Endodermal cell (in vitro differentiated cells): ENCODE measurements around the gene CCDC9. TPM values are rescaled to one million over a fixed set of nuclear protein-coding genes. Genes with fewer than 3 reads are reported as not detected.

ENCODE experiments used
- DNase-seq: peaks from one replicate; pipeline ENCODE4 v3.0.0-alpha.2; 2017
- H3K27ac ChIP-seq: 2 replicates; pipeline ENCODE4 v1.5.1; 2013; ENCODE audit warnings: mild to moderate bottlenecking, low read depth, low read length, moderate library complexity
- H3K27me3 ChIP-seq: 2 replicates; pipeline ENCODE4 v1.6.1; 2013; ENCODE audit warnings: mild to moderate bottlenecking, low read length, moderate library complexity; ENCODE audit not compliant: insufficient read depth, control insufficient read depth, poor library complexity, severe bottlenecking
- H3K36me3 ChIP-seq: 2 replicates; pipeline ENCODE4 v1.7.0; 2013; ENCODE audit warnings: mild to moderate bottlenecking, low read length, moderate library complexity; ENCODE audit not compliant: control insufficient read depth, insufficient read depth
- H3K4me1 ChIP-seq: one replicate; pipeline ENCODE4 v1.7.0; 2013; ENCODE audit warnings: low read length; ENCODE audit not compliant: control insufficient read depth, insufficient read depth
- H3K4me3 ChIP-seq: 2 replicates; pipeline ENCODE4 v1.5.1; 2013; ENCODE audit warnings: mild to moderate bottlenecking, low read length, moderate library complexity
- H3K9ac ChIP-seq: 2 replicates; pipeline ENCODE4 v1.6.1; 2013; ENCODE audit warnings: mild to moderate bottlenecking, low read length, moderate library complexity; ENCODE audit not compliant: poor library complexity, severe bottlenecking; ENCODE audit errors: extremely low read depth
- H3K9me3 ChIP-seq: 2 replicates; pipeline ENCODE4 v1.6.1; 2013; ENCODE audit warnings: mild to moderate bottlenecking, low read length, moderate library complexity; ENCODE audit not compliant: control insufficient read depth
- H3K27ac Mint-ChIP-seq: 2 replicates; pipeline ENCODE4 v1.8.0; 2020; ENCODE audit warnings: mixed read lengths
- H3K27me3 Mint-ChIP-seq: 2 replicates; pipeline ENCODE4 v1.8.0; 2021; ENCODE audit warnings: mild to moderate bottlenecking, mixed read lengths; ENCODE audit not compliant: insufficient read depth
- H3K36me3 Mint-ChIP-seq: 2 replicates; pipeline ENCODE4 v1.8.0; 2020; ENCODE audit warnings: low read depth, mixed read lengths
- H3K4me1 Mint-ChIP-seq: 2 replicates; pipeline ENCODE4 v1.8.0; 2020; ENCODE audit warnings: mixed read lengths
- H3K4me3 Mint-ChIP-seq: 2 replicates; pipeline ENCODE4 v1.8.0; 2020; ENCODE audit warnings: mild to moderate bottlenecking, moderate library complexity, mixed read lengths
- H3K9me3 Mint-ChIP-seq: 2 replicates; pipeline ENCODE4 v1.8.0; 2020; ENCODE audit warnings: mild to moderate bottlenecking, mixed read lengths
- CTCF ChIP-seq: fragments of 200-600 bp; sonication (generic); conservative IDR thresholded peaks from 2 replicates; pipeline ENCODE4 v1.5.0; 2021; ENCODE audit warnings: antibody characterized with exemption, mild to moderate bottlenecking
- WGBS, 2 experiments: methylation state at CpG; one replicate each; pipeline versions ENCODE4 v1.1.5 to v1.1.7; 2013; ENCODE audit warnings: missing lambda C conversion rate in 2 of 2, mixed read lengths in 1 of 2; ENCODE audit not compliant: insufficient coverage in 1 of 2, insufficient read length in 1 of 2; 5-methylcytosine and 5-hydroxymethylcytosine counted together
- total RNA-seq, 2 donors: library from RNA; stranded (reverse); fragmentation: NEBNext Ultra II Directional in 1 of 2; extraction: Animal tissue kit (Norgen Biotek cat#: 25700) in 1 of 2; gene quantifications; 2 replicates in 1 of 2; 3 replicates in 1 of 2; pipeline ENCODE4 v1.2.1, GENCODE V29; 2021

Gene CCDC9
- total RNA-seq, 2 donors from 2014 or later: 33.8 to 46.2 TPM

- H3K9ac ChIP-seq: no peak overlapping the region
- H3K36me3 ChIP-seq: no peaks in the 10 kb centered on the region
- Mint-ChIP-seq H3K27ac (no peak overlapping the region), H3K27me3 (peaks cover 41% of the 10 kb centered on the region), H3K9me3 (no peaks in the 10 kb centered on the region), H3K4me1 (peaks cover 3% of the 10 kb centered on the region), H3K4me3 (peak overlapping the region; percentile 18), H3K36me3 (no peaks in the 10 kb centered on the region)
- peaks cover 6% of the 10 kb centered on the region for H3K4me1 ChIP-seq
- 71% methylated on average over 6 of the region's 6 CpGs; no CpG with 5 or more reads in 1 of the 2 experiments for WGBS, 2 experiments
- H3K4me3 ChIP-seq: no peak overlapping the region
- H3K27ac ChIP-seq: no peak overlapping the region
- H3K27me3 ChIP-seq: peaks cover 44% of the 10 kb centered on the region
- DNase-seq: peak; percentile 54
- H3K9me3 ChIP-seq: no peaks in the 10 kb centered on the region
- TF ChIP-seq CTCF: no peak
These were observed 15.8 kb upstream of the CCDC9 start for GRCh38 chr19:47240556-47240955.

- no peak for TF ChIP-seq CTCF
- Histone ChIP-seq H3K36me3 (no peaks in the 10 kb centered on the region), H3K9ac (no peak overlapping the region), H3K4me1 (peaks cover 6% of the 10 kb centered on the region), H3K27me3 (peaks cover 44% of the 10 kb centered on the region), H3K4me3 (no peak overlapping the region), H3K27ac (no peak overlapping the region), H3K9me3 (no peaks in the 10 kb centered on the region)
- 25 to 39% methylated on average over 7 to 17 of the region's 27 CpGs for WGBS, 2 experiments
- peaks cover 38% of the 10 kb centered on the region for H3K27me3 Mint-ChIP-seq
- no peaks in the 10 kb centered on the region for H3K9me3 Mint-ChIP-seq
- H3K4me3 Mint-ChIP-seq: peak overlapping the region; percentile 18
- peak; percentile 97 for DNase-seq
- H3K4me1 Mint-ChIP-seq: peaks cover 3% of the 10 kb centered on the region
- no peak overlapping the region for H3K27ac Mint-ChIP-seq
- H3K36me3 Mint-ChIP-seq: no peaks in the 10 kb centered on the region
These were observed 15.1 kb upstream of the CCDC9 start for GRCh38 chr19:47240996-47241918.

- no peak overlapping the region for H3K27ac ChIP-seq
- peaks cover 44% of the 10 kb centered on the region for H3K27me3 ChIP-seq
- no peak overlapping the region for H3K4me3 ChIP-seq
- TF ChIP-seq CTCF: no peak
- peaks cover 3% of the 10 kb centered on the region for H3K4me1 Mint-ChIP-seq
- WGBS, 2 experiments: 90 to 92% methylated on average over 2 to 7 of the region's 7 CpGs
- no peaks in the 10 kb centered on the region for H3K9me3 ChIP-seq
- DNase-seq: no peak
- peaks cover 6% of the 10 kb centered on the region for H3K4me1 ChIP-seq
- H3K27ac Mint-ChIP-seq: no peak overlapping the region
- H3K9ac ChIP-seq: no peak overlapping the region
- no peaks in the 10 kb centered on the region for H3K36me3 Mint-ChIP-seq
- H3K4me3 Mint-ChIP-seq: no peak overlapping the region
- no peaks in the 10 kb centered on the region for H3K36me3 ChIP-seq
- peaks cover 37% of the 10 kb centered on the region for H3K27me3 Mint-ChIP-seq
- H3K9me3 Mint-ChIP-seq: no peaks in the 10 kb centered on the region
These were observed 14.3 kb upstream of the CCDC9 start for GRCh38 chr19:47241919-47242577.
